ENCODE data around the gene DENND2A.

- TF ChIP-seq, protein P1, sequence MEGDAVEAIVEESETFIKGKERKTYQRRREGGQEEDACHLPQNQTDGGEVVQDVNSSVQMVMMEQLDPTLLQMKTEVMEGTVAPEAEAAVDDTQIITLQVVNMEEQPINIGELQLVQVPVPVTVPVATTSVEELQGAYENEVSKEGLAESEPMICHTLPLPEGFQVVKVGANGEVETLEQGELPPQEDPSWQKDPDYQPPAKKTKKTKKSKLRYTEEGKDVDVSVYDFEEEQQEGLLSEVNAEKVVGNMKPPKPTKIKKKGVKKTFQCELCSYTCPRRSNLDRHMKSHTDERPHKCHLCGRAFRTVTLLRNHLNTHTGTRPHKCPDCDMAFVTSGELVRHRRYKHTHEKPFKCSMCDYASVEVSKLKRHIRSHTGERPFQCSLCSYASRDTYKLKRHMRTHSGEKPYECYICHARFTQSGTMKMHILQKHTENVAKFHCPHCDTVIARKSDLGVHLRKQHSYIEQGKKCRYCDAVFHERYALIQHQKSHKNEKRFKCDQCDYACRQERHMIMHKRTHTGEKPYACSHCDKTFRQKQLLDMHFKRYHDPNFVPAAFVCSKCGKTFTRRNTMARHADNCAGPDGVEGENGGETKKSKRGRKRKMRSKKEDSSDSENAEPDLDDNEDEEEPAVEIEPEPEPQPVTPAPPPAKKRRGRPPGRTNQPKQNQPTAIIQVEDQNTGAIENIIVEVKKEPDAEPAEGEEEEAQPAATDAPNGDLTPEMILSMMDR (IDR thresholded peaks at IDR 0.05; ENCODE audit: low read depth, low read length) = peak; percentile 96
- TF ChIP-seq MAX (IDR thresholded peaks at IDR 0.05; ENCODE audit: low read depth, low read length) = peak; percentile 72
- no peak for TF ChIP-seq POLR2A (IDR thresholded peaks at IDR 0.05; ENCODE audit: extremely low read depth, insufficient read length)
These were observed 122.9 kb downstream of the DENND2A start for GRCh38 chr7:140517546-140518369.

All from NB4 (cell line).